ENCODE results near the gene PTOV1. TPM values are rescaled to one million over a fixed set of nuclear protein-coding genes. Genes with fewer than 3 reads are reported as not detected.

The PTOV1 gene
- total and polyA plus RNA-seq, 4 donors, result 62.9 to 115 (median 89.4) TPM

DNA sequence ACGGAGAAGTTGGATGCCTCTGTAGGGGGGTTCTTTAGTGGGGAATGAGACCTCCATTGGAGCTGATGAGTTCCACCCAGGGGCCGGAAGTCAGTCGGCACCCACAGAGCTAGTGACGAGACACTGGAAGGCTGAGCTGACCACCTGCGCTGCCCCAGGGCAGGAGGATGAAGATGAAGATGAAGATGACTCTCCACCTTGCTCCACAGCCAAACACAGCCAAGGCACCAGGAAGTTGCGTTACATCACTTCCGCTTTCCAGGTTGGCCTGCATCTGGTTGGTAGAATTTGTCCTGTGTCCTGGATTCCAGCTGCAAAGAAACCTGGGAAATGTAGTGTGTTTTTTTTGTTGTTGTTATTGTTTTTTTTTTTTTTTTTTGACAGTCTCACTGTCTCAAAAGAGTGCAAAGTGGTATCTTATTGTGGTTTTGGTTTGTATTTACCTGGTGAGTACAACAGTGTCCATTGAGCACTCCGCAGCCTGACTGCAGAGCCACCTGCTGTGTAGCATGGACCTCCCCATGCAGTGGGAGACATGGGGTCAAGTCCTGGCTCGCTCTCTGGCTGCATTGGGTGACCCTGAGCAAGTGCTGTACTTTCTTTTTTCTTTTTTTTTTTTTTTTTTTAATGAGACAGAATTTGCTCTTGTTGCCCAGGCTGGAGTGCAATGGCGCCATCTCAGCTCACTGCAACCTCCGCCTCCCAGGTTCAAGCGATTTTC is 28.4 kb downstream of the PTOV1 start:
- DNase-seq, result no peak
- H3K36me3 ChIP-seq (ENCODE audit: control insufficient read depth in 4 of 4, insufficient read depth in 4 of 4, low read length in 4 of 4), result peaks cover 17 to 51% (median 44%) of the 10 kb centered on the region in 4 donors
- H3K4me3 ChIP-seq, result no peak overlapping the region

DNA sequence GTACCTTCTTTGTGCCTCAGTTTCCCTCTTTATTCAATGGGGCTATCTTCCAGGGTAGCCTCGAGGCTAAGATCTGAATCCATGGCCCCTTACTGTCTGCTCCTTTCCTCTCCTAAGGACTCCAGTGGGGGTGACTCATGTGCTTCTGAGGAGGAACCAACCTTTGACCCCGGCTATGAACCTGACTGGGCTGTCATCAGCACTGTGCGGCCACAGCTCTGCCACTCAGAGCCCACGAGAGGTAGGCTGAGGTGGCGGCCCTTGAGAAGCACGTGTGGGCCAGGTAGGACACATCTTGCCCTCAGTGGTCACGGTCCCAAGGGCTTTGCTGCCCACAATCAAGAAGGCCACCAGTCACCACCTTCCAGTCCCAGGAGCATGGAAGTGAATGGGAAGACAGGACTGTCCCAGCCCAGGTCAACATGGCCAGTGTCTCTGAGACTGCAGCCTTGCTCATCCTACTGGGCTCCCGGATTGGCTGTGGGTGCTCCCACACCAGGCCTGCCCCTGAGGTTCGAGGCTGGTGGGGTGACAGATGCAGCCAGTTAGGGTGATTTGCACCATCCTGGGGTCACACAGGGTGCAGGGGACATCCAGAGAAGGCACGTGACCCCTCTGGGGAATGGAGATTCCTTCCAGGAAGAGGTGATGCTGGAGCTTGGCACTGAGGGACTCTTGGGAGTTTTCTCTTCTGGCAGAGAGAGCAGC is 29.4 kb downstream of the PTOV1 start:
- Histone ChIP-seq H3K9ac (ENCODE audit: insufficient read depth in 1 of 2, low read length in 2 of 2) (no peak overlapping the region), H3K36me3 (ENCODE audit: control insufficient read depth in 4 of 4, insufficient read depth in 4 of 4, low read length in 4 of 4) (peaks cover 17 to 54% (median 48%) of the 10 kb centered on the region in 4 donors), H3K9me3 (ENCODE audit: control insufficient read depth in 4 of 4, insufficient read depth in 3 of 4, low read length in 3 of 4) (peaks cover 0 to 2% (median 0%) of the 10 kb centered on the region in 4 donors), H3K27me3 (ENCODE audit: control insufficient read depth in 3 of 3, insufficient read depth in 3 of 3, low read length in 2 of 3) (no peaks in the 10 kb centered on the region), H3K4me1 (ENCODE audit: control insufficient read depth in 5 of 5, insufficient read depth in 5 of 5, low read length in 5 of 5) (peaks cover 0 to 16% (median 6%) of the 10 kb centered on the region in 5 donors), H3K4me3 (no peak overlapping the region), H3K27ac (ENCODE audit: low read depth in 1 of 2, low read length in 1 of 2) (no peak overlapping the region)
- ATAC-seq (ENCODE audit: insufficient read depth, low FRiP score) (no peak), DNase-seq (no peak)
- 96 to 97% methylated on average over 10 of the region's 10 CpGs for WGBS, 2 donors
- TF ChIP-seq, protein P1, sequence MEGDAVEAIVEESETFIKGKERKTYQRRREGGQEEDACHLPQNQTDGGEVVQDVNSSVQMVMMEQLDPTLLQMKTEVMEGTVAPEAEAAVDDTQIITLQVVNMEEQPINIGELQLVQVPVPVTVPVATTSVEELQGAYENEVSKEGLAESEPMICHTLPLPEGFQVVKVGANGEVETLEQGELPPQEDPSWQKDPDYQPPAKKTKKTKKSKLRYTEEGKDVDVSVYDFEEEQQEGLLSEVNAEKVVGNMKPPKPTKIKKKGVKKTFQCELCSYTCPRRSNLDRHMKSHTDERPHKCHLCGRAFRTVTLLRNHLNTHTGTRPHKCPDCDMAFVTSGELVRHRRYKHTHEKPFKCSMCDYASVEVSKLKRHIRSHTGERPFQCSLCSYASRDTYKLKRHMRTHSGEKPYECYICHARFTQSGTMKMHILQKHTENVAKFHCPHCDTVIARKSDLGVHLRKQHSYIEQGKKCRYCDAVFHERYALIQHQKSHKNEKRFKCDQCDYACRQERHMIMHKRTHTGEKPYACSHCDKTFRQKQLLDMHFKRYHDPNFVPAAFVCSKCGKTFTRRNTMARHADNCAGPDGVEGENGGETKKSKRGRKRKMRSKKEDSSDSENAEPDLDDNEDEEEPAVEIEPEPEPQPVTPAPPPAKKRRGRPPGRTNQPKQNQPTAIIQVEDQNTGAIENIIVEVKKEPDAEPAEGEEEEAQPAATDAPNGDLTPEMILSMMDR (IDR thresholded peaks at IDR 0.05; ENCODE audit: control extremely low read depth, extremely low read depth), result no peak

More for the DNA sequence above, 28.4 kb downstream of the PTOV1 start:
- H3K9ac ChIP-seq (ENCODE audit: insufficient read depth in 1 of 2, low read length in 2 of 2), result no peak overlapping the region
- no peak overlapping the region for H3K27ac ChIP-seq (ENCODE audit: low read depth in 1 of 2, low read length in 1 of 2)
- TF ChIP-seq, protein P1 (IDR thresholded peaks at IDR 0.05; ENCODE audit: control extremely low read depth, extremely low read depth), result no peak
- no peaks in the 10 kb centered on the region for H3K27me3 ChIP-seq (ENCODE audit: control insufficient read depth in 3 of 3, insufficient read depth in 3 of 3, low read length in 2 of 3)
- ATAC-seq (ENCODE audit: insufficient read depth, low FRiP score), result no peak
- peaks cover 0 to 18% (median 7%) of the 10 kb centered on the region in 5 donors for H3K4me1 ChIP-seq (ENCODE audit: control insufficient read depth in 5 of 5, insufficient read depth in 5 of 5, low read length in 5 of 5)
- peaks cover 0 to 2% (median 0%) of the 10 kb centered on the region in 4 donors for H3K9me3 ChIP-seq (ENCODE audit: control insufficient read depth in 4 of 4, insufficient read depth in 3 of 4, low read length in 3 of 4)
- WGBS, 2 donors, result 93 to 97% methylated on average over 12 of the region's 12 CpGs

DNA sequence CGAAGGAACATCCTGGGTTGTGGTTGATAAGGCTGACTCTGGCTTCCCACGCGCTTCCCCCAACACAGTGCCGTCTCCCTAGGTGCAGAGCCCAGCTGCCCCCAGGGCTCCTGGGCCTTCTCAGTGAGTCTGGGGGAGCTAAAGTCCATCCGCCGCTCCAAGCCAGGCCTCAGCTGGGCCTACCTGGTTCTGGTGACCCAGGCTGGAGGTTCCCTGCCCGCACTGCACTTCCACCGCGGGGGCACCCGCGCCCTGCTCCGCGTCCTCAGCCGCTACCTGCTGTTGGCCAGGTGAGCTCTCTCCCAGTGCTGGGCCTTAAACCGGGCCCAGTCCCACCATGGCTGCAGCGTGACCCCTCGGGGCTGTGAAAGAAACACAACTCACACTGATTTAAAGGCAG is 30.2 kb downstream of the PTOV1 start:
- 96 to 97% methylated on average over 17 of the region's 17 CpGs for WGBS, 2 donors
- no peak for DNase-seq
- no peak for ATAC-seq (ENCODE audit: insufficient read depth, low FRiP score)
- Histone ChIP-seq H3K4me3 (no peak overlapping the region), H3K36me3 (ENCODE audit: control insufficient read depth in 4 of 4, insufficient read depth in 4 of 4, low read length in 4 of 4) (peaks cover 17 to 56% (median 47%) of the 10 kb centered on the region in 4 donors), H3K27me3 (ENCODE audit: control insufficient read depth in 3 of 3, insufficient read depth in 3 of 3, low read length in 2 of 3) (no peaks in the 10 kb centered on the region), H3K9me3 (ENCODE audit: control insufficient read depth in 4 of 4, insufficient read depth in 3 of 4, low read length in 3 of 4) (peaks cover 0 to 2% (median 0%) of the 10 kb centered on the region in 4 donors), H3K9ac (ENCODE audit: insufficient read depth in 1 of 2, low read length in 2 of 2) (no peak overlapping the region), H3K4me1 (ENCODE audit: control insufficient read depth in 5 of 5, insufficient read depth in 5 of 5, low read length in 5 of 5) (peaks cover 0 to 10% (median 0%) of the 10 kb centered on the region in 5 donors), H3K27ac (ENCODE audit: low read depth in 1 of 2, low read length in 1 of 2) (no peak overlapping the region)
- TF ChIP-seq, protein P1 (IDR thresholded peaks at IDR 0.05; ENCODE audit: control extremely low read depth, extremely low read depth), result no peak
